Spinal cord (tissue), 10 donors: ENCODE results near the gene RASL12. TPM values are rescaled to one million over a fixed set of nuclear protein-coding genes. Genes with fewer than 3 reads are reported as not detected.
"Not testable (repeated sequence)": the region's sequence is repeated elsewhere in the genome, so short reads cannot be mapped to it uniquely, and the experiment has no call there.

ENCODE experiments used
- DNase-seq, 6 donors: peaks; one replicate each; pipeline versions ENCODE4 v3.0.0 to v3.0.0-alpha.2; 2013 to 2015; ENCODE audit warnings: low spot score in 6 of 6, low read depth in 4 of 6
- H3K27ac ChIP-seq: one replicate; pipeline ENCODE4 v1.5.1; 2013; ENCODE audit warnings: low read depth, low read length, control low read depth
- H3K27me3 ChIP-seq: one replicate; pipeline ENCODE4 v1.6.1; 2013; ENCODE audit warnings: low read length; ENCODE audit not compliant: control insufficient read depth, insufficient read depth
- H3K36me3 ChIP-seq: one replicate; pipeline ENCODE4 v1.6.1; 2013; ENCODE audit warnings: low read length; ENCODE audit not compliant: control insufficient read depth, insufficient read depth
- H3K4me1 ChIP-seq: one replicate; pipeline ENCODE4 v1.6.1; 2013; ENCODE audit warnings: low read length; ENCODE audit not compliant: control insufficient read depth, insufficient read depth
- H3K4me3 ChIP-seq: one replicate; pipeline ENCODE4 v1.5.1; 2013; ENCODE audit warnings: low read depth, low read length, control low read depth
- H3K9me3 ChIP-seq: one replicate; pipeline ENCODE4 v1.6.1; 2013; ENCODE audit warnings: low read length; ENCODE audit not compliant: control insufficient read depth, insufficient read depth
- WGBS: methylation state at CpG from one replicate; pipeline ENCODE4 v1.1.5; 2013; ENCODE audit warnings: missing lambda C conversion rate; ENCODE audit not compliant: insufficient coverage; 5-methylcytosine and 5-hydroxymethylcytosine counted together
- polyA plus RNA-seq, 2 donors: library from polyadenylated mRNA; unstranded; fragments of 120-200 nt; gene quantifications; one replicate each; pipeline ENCODE4 v1.2.1, GENCODE V29; 2013; ENCODE audit not compliant: insufficient read length in 2 of 2
- total RNA-seq, 2 donors: library from RNA; depleted of rRNA in 1 of 2; stranded (reverse); fragments of 120-200 nt in 1 of 2; fragments of >200 nt in 1 of 2; gene quantifications; one replicate each; pipeline versions ENCODE4 v1.2.3 to v1.2.4, GENCODE V29; 2013 to 2014
- donor health status: healthy.

RASL12 gene
- total and polyA plus RNA-seq, 4 donors = 6.4 to 18.8 (median 14.9) TPM

DNA sequence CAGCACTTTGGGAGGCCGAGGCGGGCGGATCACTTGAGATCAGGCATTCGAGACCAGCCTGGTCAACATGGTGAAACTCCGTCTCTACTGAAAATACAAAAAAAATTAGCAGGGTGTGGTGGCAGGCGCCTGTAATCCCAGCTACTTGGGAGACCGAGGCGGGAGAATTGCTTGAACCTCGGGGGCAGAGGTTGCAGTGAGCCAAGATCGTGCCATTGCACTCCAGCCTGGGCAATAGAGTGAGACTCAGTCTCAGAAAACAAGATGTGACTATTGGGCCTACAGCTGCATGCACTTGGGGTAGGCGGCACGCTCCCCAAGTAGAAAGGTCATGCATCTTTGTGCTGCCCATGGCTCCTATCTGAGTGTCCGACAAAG, 26.0 kb upstream of the RASL12 start:
- Histone ChIP-seq H3K36me3 (peaks cover 58% of the 10 kb centered on the region), H3K4me1 (peaks cover 28% of the 10 kb centered on the region)
- not testable (repeated sequence) for H3K9me3 ChIP-seq, H3K4me3 ChIP-seq, DNase-seq, H3K27ac ChIP-seq, H3K27me3 ChIP-seq
- whole genome bisulfite sequencing = 92% methylated on average over 13 of the region's 13 CpGs

- Histone ChIP-seq H3K4me3 (no peak overlapping the region), H3K27me3 (no peaks in the 10 kb centered on the region), H3K4me1 (peaks cover 34% of the 10 kb centered on the region), H3K36me3 (peaks cover 56% of the 10 kb centered on the region), H3K9me3 (no peaks in the 10 kb centered on the region), H3K27ac (no peak overlapping the region)
- WGBS = 84% methylated on average over 14 of the region's 17 CpGs
- DNase-seq = no peak
Measured at GRCh38 chr15:65092911-65093792, 25.4 kb upstream of the RASL12 start.

GRCh38 chr15:65091946-65092770, 24.4 kb upstream of the RASL12 start:
- Histone ChIP-seq H3K4me1 (peaks cover 44% of the 10 kb centered on the region), H3K36me3 (peaks cover 47% of the 10 kb centered on the region), H3K9me3 (no peaks in the 10 kb centered on the region), H3K27ac (no peak overlapping the region), H3K4me3 (no peak overlapping the region), H3K27me3 (no peaks in the 10 kb centered on the region)
- WGBS = 85% methylated on average over 6 of the region's 12 CpGs
- DNase-seq = no peak

GRCh38 chr15:65089206-65089824, 21.5 kb upstream of the RASL12 start:
- Histone ChIP-seq H3K4me3 (no peak overlapping the region), H3K27ac (no peak overlapping the region), H3K27me3 (peaks cover 4% of the 10 kb centered on the region), H3K9me3 (no peaks in the 10 kb centered on the region), H3K36me3 (peaks cover 27% of the 10 kb centered on the region), H3K4me1 (peaks cover 60% of the 10 kb centered on the region)
- WGBS = 100% methylated on average over 1 of the region's 5 CpGs
- DNase-seq = no peak

GRCh38 chr15:65088643-65089021, 20.8 kb upstream of the RASL12 start:
- WGBS = 81% methylated on average over 2 of the region's 6 CpGs
- DNase-seq = no peak

DNA sequence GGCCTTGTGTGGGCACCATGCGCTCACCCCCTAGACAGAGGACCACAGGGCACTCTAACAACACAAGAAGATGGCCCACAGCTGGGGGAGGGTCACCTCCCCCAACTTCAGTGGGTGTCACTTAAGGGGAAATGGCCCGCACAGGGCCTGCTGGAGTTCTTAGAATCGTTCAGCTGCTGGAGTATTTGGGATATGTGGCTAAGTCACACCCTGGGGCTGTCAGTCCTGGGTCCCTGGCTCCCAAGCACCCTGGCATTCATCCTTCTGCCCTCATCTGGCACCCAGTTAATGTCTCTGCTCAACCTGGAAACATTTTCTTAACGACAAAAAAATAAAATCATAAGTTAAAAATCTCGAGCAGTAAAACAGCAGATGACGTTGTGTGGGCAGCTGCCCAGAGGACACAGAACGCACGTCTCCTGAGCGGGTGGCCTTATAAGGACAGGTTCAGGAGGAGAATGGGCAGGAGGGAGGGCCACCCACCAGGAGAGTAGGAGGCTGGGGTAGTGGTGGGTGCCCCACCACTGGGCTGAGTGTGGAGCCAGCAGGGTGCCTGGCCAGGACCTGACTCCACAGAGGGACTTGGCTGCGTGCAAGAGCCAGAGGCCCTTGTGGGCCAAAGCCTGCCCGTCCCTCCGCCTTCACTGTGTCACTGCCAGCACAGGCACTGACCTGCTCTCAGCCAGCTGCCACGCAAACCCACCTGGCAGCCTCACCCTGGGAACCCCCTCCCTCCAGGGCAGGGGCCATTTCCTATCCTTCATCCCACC, 20.3 kb upstream of the RASL12 start:
- DNase-seq = no peak
- 91% methylated on average over 9 of the region's 13 CpGs for WGBS
- Histone ChIP-seq H3K4me1 (peaks cover 64% of the 10 kb centered on the region), H3K36me3 (peaks cover 16% of the 10 kb centered on the region), H3K27me3 (peaks cover 8% of the 10 kb centered on the region), H3K4me3 (no peak overlapping the region), H3K27ac (no peak overlapping the region), H3K9me3 (no peaks in the 10 kb centered on the region)

More at GRCh38 chr15:65088643-65089021, 20.8 kb upstream of the RASL12 start:
- no peaks in the 10 kb centered on the region for H3K9me3 ChIP-seq
- peaks cover 8% of the 10 kb centered on the region for H3K27me3 ChIP-seq
- H3K27ac ChIP-seq = no peak overlapping the region
- peaks cover 64% of the 10 kb centered on the region for H3K4me1 ChIP-seq
- no peak overlapping the region for H3K4me3 ChIP-seq
- peaks cover 22% of the 10 kb centered on the region for H3K36me3 ChIP-seq

DNA sequence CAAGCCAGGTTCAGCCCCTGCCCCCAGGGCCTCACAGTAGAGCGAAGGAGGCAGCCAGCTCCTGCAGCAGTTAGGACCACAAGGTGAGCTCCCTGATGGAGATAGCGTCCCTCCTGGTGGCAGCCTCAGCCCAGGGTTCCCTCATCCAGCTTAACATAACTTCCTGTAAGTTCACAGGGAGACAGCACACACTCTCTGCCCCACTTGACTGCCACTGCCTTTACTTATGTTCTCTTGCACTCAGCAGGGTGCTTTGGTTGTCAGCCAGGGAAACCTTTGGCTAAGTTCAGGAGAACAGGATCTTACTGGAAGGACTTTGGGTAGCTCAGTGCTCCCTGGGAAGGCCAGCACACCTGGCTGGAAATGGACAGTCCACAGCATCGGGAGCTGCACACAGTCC, 19.6 kb upstream of the RASL12 start:
- no peak for DNase-seq
- no peak overlapping the region for H3K27ac ChIP-seq
- H3K36me3 ChIP-seq = peaks cover 13% of the 10 kb centered on the region
- H3K4me1 ChIP-seq = peaks cover 65% of the 10 kb centered on the region
- H3K27me3 ChIP-seq = peaks cover 8% of the 10 kb centered on the region
- no peaks in the 10 kb centered on the region for H3K9me3 ChIP-seq
- H3K4me3 ChIP-seq = no peak overlapping the region
- whole genome bisulfite sequencing = 93% methylated on average over 2 of the region's 3 CpGs

GRCh38 chr15:65086680-65087111, 18.9 kb upstream of the RASL12 start:
- Histone ChIP-seq H3K9me3 (no peaks in the 10 kb centered on the region), H3K36me3 (peaks cover 13% of the 10 kb centered on the region), H3K4me1 (peaks cover 73% of the 10 kb centered on the region), H3K4me3 (no peak overlapping the region), H3K27ac (no peak overlapping the region), H3K27me3 (peaks cover 8% of the 10 kb centered on the region)
- no peak for DNase-seq
- 68% methylated on average over 6 of the region's 6 CpGs for WGBS
